RWPE2 (cell line): Measurements from ENCODE around the gene COL23A1.

ENCODE experiments used
- ATAC-seq: fragments of 200-7000 bp; cut with Tn5 transposase; 3 replicates; pipeline ENCODE4 v1.9.1; 2021; ENCODE audit warnings: low read depth
- DNase-seq: peaks from one replicate; pipeline ENCODE4 v3.0.0-alpha.2; 2020; ENCODE audit warnings: low spot score
- H3K27ac ChIP-seq: fragments of 450-650 bp; 2 replicates; pipeline ENCODE4 v1.5.1; 2017; ENCODE audit warnings: mild to moderate bottlenecking; ENCODE audit not compliant: poor library complexity, severe bottlenecking
- H3K27me3 ChIP-seq: fragments of 250-450 bp; sonication (Bioruptor Pico); 2 replicates; pipeline ENCODE4 v1.5.1; 2021; ENCODE audit warnings: mild to moderate bottlenecking, moderate library complexity; ENCODE audit not compliant: insufficient read depth, poor library complexity, severe bottlenecking
- H3K36me3 ChIP-seq: fragments of 250-450 bp; sonication (Bioruptor Pico); 2 replicates; pipeline ENCODE4 v1.5.1; 2020; ENCODE audit warnings: low read depth, mild to moderate bottlenecking, moderate library complexity
- H3K4me1 ChIP-seq: fragments of 250-450 bp; sonication (Bioruptor Pico); 2 replicates; pipeline ENCODE4 v1.5.1; 2021; ENCODE audit warnings: mild to moderate bottlenecking, moderate library complexity; ENCODE audit not compliant: insufficient read depth, poor library complexity, severe bottlenecking
- H3K4me3 ChIP-seq: fragments of 250-450 bp; sonication (Bioruptor Pico); 2 replicates; pipeline ENCODE4 v1.5.1; 2021; ENCODE audit warnings: mild to moderate bottlenecking, moderate library complexity; ENCODE audit not compliant: severe bottlenecking
- H3K9me3 ChIP-seq: fragments of 250-450 bp; sonication (Bioruptor Pico); 2 replicates; pipeline ENCODE4 v1.5.1; 2021; ENCODE audit warnings: mild to moderate bottlenecking, moderate library complexity; ENCODE audit not compliant: severe bottlenecking
- TF ChIP-seq, protein P1 (sequence below): fragments of 450-650 bp; IDR thresholded peaks from one replicate; pipeline ENCODE4 v1.5.1; 2017; ENCODE audit warnings: mild to moderate bottlenecking, moderate library complexity; ENCODE audit not compliant: poor library complexity, severe bottlenecking

COL23A1 gene

DNA sequence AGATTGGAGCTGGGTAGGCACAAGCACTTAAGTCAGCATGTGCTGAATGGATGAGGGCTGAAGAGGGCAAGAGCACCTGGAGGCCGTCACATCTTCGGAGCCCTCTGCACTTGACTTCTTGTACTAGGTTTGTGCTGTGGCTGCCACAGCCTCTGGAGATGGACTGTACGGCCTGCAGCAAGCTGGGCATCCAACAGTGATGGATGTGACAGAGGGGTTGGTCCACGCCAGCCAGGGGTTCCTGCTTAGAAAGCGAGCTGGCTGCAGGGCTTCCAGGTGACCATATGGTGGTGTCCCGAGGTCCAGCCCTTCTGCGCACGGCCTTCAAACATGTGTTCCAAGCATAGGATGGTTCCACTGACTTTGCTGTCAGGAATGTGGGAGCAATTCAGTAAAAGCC lies 292.4 kb downstream of the COL23A1 start:
- DNase-seq (peak; percentile 55), ATAC-seq (no peak)
- Histone ChIP-seq H3K27ac (no peak overlapping the region), H3K9me3 (no peaks in the 10 kb centered on the region), H3K4me3 (no peak overlapping the region), H3K4me1 (no peaks in the 10 kb centered on the region), H3K36me3 (no peaks in the 10 kb centered on the region), H3K27me3 (no peaks in the 10 kb centered on the region)
- TF ChIP-seq, protein P1, sequence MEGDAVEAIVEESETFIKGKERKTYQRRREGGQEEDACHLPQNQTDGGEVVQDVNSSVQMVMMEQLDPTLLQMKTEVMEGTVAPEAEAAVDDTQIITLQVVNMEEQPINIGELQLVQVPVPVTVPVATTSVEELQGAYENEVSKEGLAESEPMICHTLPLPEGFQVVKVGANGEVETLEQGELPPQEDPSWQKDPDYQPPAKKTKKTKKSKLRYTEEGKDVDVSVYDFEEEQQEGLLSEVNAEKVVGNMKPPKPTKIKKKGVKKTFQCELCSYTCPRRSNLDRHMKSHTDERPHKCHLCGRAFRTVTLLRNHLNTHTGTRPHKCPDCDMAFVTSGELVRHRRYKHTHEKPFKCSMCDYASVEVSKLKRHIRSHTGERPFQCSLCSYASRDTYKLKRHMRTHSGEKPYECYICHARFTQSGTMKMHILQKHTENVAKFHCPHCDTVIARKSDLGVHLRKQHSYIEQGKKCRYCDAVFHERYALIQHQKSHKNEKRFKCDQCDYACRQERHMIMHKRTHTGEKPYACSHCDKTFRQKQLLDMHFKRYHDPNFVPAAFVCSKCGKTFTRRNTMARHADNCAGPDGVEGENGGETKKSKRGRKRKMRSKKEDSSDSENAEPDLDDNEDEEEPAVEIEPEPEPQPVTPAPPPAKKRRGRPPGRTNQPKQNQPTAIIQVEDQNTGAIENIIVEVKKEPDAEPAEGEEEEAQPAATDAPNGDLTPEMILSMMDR, result no peak

DNA sequence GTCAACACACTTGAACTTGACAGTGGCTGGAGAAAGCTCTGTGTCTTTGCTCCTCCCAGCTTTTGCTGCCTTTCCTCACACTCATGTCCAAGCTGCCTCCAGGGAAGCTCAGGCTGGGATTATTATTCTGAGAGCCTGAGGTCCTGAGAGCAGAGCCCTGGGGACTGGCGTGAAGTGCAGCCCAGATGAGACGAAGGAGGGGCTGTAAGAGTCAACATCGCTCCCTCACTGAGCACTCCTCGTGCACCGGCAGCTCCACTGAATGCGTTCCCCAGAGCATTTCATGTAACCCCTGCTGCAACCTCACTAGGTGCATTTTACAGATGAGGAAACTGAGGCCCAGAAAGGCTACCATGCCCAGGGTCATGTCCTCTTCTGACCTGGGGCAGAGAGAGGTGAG lies 294.1 kb downstream of the COL23A1 start:
- H3K27me3 ChIP-seq, result no peaks in the 10 kb centered on the region
- no peaks in the 10 kb centered on the region for H3K4me1 ChIP-seq
- H3K27ac ChIP-seq, result no peak overlapping the region
- no peak overlapping the region for H3K4me3 ChIP-seq
- TF ChIP-seq, protein P1, result no peak
- H3K36me3 ChIP-seq, result no peaks in the 10 kb centered on the region
- no peaks in the 10 kb centered on the region for H3K9me3 ChIP-seq
- DNase-seq (peak; percentile 25), ATAC-seq (no peak)

DNA sequence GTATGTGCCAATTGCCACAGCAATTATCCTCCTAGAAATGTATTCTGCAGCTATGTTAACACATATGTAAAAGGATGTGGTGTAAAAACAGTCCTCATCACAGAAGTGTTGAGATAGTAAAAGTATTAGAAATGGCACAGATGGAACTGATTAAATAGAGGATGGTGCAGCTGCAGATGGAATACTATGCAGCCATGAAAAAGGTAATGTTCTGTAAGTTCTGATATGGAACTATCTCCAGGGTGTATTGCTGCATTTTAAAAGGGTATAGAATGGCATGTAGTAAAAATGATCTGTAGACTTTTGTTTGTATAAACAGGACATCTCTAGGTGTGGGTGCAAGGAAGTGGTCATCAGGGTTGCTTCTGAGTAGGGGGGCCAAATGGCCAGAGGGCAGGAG lies 294.6 kb downstream of the COL23A1 start:
- DNase-seq, result no peak
- Histone ChIP-seq H3K27ac (no peak overlapping the region), H3K27me3 (no peaks in the 10 kb centered on the region), H3K9me3 (no peaks in the 10 kb centered on the region), H3K4me1 (no peaks in the 10 kb centered on the region), H3K4me3 (no peak overlapping the region), H3K36me3 (no peaks in the 10 kb centered on the region)
- TF ChIP-seq, protein P1, result no peak
- no peak for ATAC-seq

DNA sequence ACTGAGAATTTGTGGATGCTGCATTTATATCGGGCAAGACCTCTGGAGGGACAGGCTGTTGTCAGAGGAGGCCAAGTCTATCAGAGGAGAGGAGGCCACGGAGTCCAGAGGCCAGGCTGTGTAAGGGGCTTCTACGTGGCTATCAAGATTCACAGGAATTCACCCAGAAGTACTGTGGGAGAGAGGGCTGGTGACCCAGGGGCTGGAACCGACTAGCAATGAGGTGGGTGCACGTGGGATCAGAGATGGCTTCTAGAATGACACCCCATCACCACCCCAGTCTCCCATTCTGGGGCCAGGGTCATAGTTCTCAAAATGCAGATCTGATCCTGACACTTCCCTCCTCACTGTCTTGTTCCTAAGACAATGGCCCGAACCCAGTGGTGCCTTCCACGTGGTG lies 296.4 kb downstream of the COL23A1 start:
- no peak for ATAC-seq
- H3K4me1 ChIP-seq, result peaks cover 5% of the 10 kb centered on the region
- TF ChIP-seq, protein P1, result no peak

DNA sequence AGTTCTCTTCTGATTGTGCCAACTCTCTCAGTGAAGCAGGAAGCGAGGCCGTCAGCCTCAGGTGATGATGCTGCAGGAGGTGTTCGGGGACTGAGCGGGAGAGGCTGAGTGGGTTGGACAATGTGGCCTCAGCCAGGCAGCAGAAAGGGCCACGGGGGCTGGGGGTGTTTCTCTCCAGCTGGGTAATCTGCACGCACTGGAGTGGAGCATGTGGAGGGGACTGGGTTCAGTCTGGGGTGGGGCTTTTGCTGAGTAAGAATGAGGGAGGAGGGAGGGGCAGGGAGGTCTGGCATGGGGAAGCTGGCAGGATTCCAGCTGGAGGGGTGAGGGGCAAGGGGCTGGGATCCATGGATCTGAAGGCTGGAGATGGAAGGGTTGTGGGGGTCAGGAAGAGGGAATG lies 296.8 kb downstream of the COL23A1 start:
- no peaks in the 10 kb centered on the region for H3K9me3 ChIP-seq
- no peaks in the 10 kb centered on the region for H3K27me3 ChIP-seq
- DNase-seq (peak; percentile 60), ATAC-seq (no peak)
- H3K27ac ChIP-seq, result no peak overlapping the region
- H3K4me3 ChIP-seq, result no peak overlapping the region
- TF ChIP-seq, protein P1, result no peak
- H3K36me3 ChIP-seq, result no peaks in the 10 kb centered on the region
- H3K4me1 ChIP-seq, result peaks cover 9% of the 10 kb centered on the region

More for the DNA sequence above, 296.4 kb downstream of the COL23A1 start:
- H3K27ac ChIP-seq, result no peak overlapping the region
- no peaks in the 10 kb centered on the region for H3K36me3 ChIP-seq
- H3K9me3 ChIP-seq, result no peaks in the 10 kb centered on the region
- no peak for DNase-seq
- H3K27me3 ChIP-seq, result no peaks in the 10 kb centered on the region
- no peak overlapping the region for H3K4me3 ChIP-seq
